ENCODE results near the gene SYT8.
A peak's percentile ranks its signal among the peaks of the same experiment; 100 is the strongest.
"Not testable (repeated sequence)": the region's sequence is repeated elsewhere in the genome, so short reads cannot be mapped to it uniquely, and the experiment has no call there.

The SYT8 gene

GRCh38 chr11:1875851-1876301 is 41.1 kb downstream of the SYT8 start:
- not testable (repeated sequence) for DNase-seq

- DNase-seq, result peak; percentile 62
Observed at GRCh38 chr11:1876361-1877063, 41.7 kb downstream of the SYT8 start.

GRCh38 chr11:1877211-1878136 is 42.7 kb downstream of the SYT8 start:
- peak; percentile 58 for DNase-seq

- no peak for DNase-seq
Observed at GRCh38 chr11:1878137-1879031, 43.6 kb downstream of the SYT8 start.

GRCh38 chr11:1879342-1879940 is 44.7 kb downstream of the SYT8 start:
- DNase-seq, result no peak

- DNase-seq, result no peak
Observed at GRCh38 chr11:1879941-1880720, 45.3 kb downstream of the SYT8 start.

- no peak for DNase-seq
Observed at GRCh38 chr11:1880746-1881441, 46.1 kb downstream of the SYT8 start.

GRCh38 chr11:1881442-1882264 is 46.9 kb downstream of the SYT8 start:
- DNase-seq, result peak; percentile 26

GRCh38 chr11:1882265-1883238 is 47.8 kb downstream of the SYT8 start:
- DNase-seq, result peak; percentile 88

- DNase-seq, result no peak
Observed at GRCh38 chr11:1883346-1884302, 48.8 kb downstream of the SYT8 start.

GRCh38 chr11:1884303-1884700 is 49.5 kb downstream of the SYT8 start:
- DNase-seq, result no peak

- not testable (repeated sequence) for DNase-seq
Observed at GRCh38 chr11:1886551-1886950, 51.8 kb downstream of the SYT8 start.
